ENCODE results near the gene TRAFD1.

DNA sequence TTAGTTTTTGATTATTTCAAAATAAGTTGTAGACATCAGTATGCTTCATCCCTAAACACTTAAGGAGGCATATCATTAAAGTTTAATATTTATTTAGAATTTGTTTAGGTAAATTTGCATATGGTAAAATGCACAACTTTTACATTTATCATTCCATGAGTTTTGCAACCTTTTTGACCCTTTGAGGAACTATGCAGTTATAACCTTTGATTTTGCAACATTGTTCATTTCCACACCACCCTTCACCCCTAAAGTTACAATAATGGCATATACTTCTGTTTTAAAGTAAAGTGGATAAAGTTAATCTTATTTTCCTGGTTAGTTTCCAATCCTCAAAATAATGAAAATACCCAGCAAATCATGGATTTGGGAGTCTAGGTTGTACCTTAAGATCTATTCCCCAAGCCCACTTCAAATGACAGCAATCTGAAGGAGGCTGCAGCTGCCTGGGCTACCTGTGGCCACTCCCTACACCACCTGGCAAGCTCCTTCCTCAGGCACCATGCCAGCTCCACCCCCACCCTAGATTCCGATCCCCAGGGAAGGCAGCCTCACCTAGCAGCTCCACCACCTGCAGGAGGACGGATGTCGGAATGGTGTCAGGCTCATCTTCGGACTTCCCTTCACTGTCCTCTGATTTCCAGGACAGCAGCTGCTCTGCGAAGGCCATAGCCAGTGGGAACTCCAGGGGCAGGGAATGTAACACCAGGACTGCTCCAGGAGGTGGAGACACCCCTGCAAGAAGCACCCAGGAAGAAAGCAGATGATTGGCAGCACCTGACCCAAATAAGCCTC is 65.1 kb downstream of the TRAFD1 start:
- TF ChIP-seq, protein P1, sequence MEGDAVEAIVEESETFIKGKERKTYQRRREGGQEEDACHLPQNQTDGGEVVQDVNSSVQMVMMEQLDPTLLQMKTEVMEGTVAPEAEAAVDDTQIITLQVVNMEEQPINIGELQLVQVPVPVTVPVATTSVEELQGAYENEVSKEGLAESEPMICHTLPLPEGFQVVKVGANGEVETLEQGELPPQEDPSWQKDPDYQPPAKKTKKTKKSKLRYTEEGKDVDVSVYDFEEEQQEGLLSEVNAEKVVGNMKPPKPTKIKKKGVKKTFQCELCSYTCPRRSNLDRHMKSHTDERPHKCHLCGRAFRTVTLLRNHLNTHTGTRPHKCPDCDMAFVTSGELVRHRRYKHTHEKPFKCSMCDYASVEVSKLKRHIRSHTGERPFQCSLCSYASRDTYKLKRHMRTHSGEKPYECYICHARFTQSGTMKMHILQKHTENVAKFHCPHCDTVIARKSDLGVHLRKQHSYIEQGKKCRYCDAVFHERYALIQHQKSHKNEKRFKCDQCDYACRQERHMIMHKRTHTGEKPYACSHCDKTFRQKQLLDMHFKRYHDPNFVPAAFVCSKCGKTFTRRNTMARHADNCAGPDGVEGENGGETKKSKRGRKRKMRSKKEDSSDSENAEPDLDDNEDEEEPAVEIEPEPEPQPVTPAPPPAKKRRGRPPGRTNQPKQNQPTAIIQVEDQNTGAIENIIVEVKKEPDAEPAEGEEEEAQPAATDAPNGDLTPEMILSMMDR (conservative IDR thresholded peaks at IDR 0.05; ENCODE audit: low read depth, low read length): no peak
- TF ChIP-seq EZH2 (IDR thresholded peaks at IDR 0.05; ENCODE audit: borderline replicate concordance, low read depth, low read length, poor library complexity, severe bottlenecking): no peak

Measured in A673 (cell line).